ENCODE data around the gene ATP13A2. TPM values are rescaled to one million over a fixed set of nuclear protein-coding genes. Genes with fewer than 3 reads are reported as not detected.
"Not testable (repeated sequence)": the region's sequence is repeated elsewhere in the genome, so short reads cannot be mapped to it uniquely, and the experiment has no call there.

The ATP13A2 gene
- total and polyA plus RNA-seq, 2 donors (not counting 1 experiment from before 2014, with no cell fraction given), result 41.6 to 51.8 TPM

- CTCF ChIA-PET, result no interaction called here
- no peaks in the 10 kb centered on the region for H3K27me3 Mint-ChIP-seq
Observed at GRCh38 chr1:16938351-16939321, 73.1 kb downstream of the ATP13A2 start.

GRCh38 chr1:16936580-16936979 lies 75.1 kb downstream of the ATP13A2 start:
- H3K27ac ChIP-seq (ENCODE audit: low read length in 2 of 2); intact Hi-C loops (cut with micrococcal nuclease); H2AFZ ChIP-seq (ENCODE audit: insufficient read depth, low read depth, low read length, poor library complexity, severe bottlenecking); H3K4me3 Mint-ChIP-seq; H3K9me3 ChIP-seq (ENCODE audit: control extremely low read depth in 1 of 3, control insufficient read depth in 2 of 3, insufficient read depth in 1 of 3, low read length in 2 of 3); H3K4me2 ChIP-seq (replicated peaks; ENCODE audit: low read depth, low read length, poor library complexity, severe bottlenecking); H3K27me3 Mint-ChIP-seq; CTCF ChIA-PET; H3K36me3 ChIP-seq (replicated peaks in 1 of 2; ENCODE audit: control extremely low read depth in 1 of 2, control insufficient read depth in 1 of 2, extremely low read depth in 1 of 2, insufficient read depth in 2 of 2, low read length in 1 of 2); H3K9me3 Mint-ChIP-seq (ENCODE audit: insufficient read depth); DNase-seq; ATAC-seq (ENCODE audit: low read depth); H3K9ac ChIP-seq (ENCODE audit: low read length); H3K4me3 ChIP-seq (ENCODE audit: control extremely low read depth in 1 of 5, extremely low read depth in 1 of 5, insufficient read depth in 1 of 5, low read depth in 2 of 5, low read length in 4 of 5); H3K27ac Mint-ChIP-seq; H3K4me1 ChIP-seq (ENCODE audit: control insufficient read depth in 2 of 2, insufficient read depth in 2 of 2, low read length in 2 of 2); H3K27me3 ChIP-seq (replicated peaks in 1 of 4; ENCODE audit: control extremely low read depth in 1 of 4, control insufficient read depth in 3 of 4, insufficient read depth in 4 of 4, low read length in 3 of 4); H3K4me1 Mint-ChIP-seq; H4K20me1 ChIP-seq (ENCODE audit: control insufficient read depth, insufficient read depth, low read length, poor library complexity, severe bottlenecking); H3K79me2 ChIP-seq (ENCODE audit: control insufficient read depth, insufficient read depth, low read length); POLR2A ChIA-PET: not testable (repeated sequence)
- 97% methylated on average over 16 of the region's 16 CpGs for WGBS (ENCODE audit: insufficient coverage)

More at GRCh38 chr1:16938351-16939321, 73.1 kb downstream of the ATP13A2 start:
- Histone ChIP-seq H3K27ac (ENCODE audit: low read length in 2 of 2) (no peak overlapping the region), H3K9me3 (ENCODE audit: control extremely low read depth in 1 of 3, control insufficient read depth in 2 of 3, insufficient read depth in 1 of 3, low read length in 2 of 3) (no peaks in the 10 kb centered on the region), H3K9ac (ENCODE audit: low read length) (no peak overlapping the region), H3K27me3 (replicated peaks in 1 of 4; ENCODE audit: control extremely low read depth in 1 of 4, control insufficient read depth in 3 of 4, insufficient read depth in 4 of 4, low read length in 3 of 4) (no peaks in the 10 kb centered on the region), H3K4me1 (ENCODE audit: control insufficient read depth in 2 of 2, insufficient read depth in 2 of 2, low read length in 2 of 2) (no peaks in the 10 kb centered on the region), H2AFZ (ENCODE audit: insufficient read depth, low read depth, low read length, poor library complexity, severe bottlenecking) (no peak overlapping the region), H3K79me2 (ENCODE audit: control insufficient read depth, insufficient read depth, low read length) (no peaks in the 10 kb centered on the region), H4K20me1 (ENCODE audit: control insufficient read depth, insufficient read depth, low read length, poor library complexity, severe bottlenecking) (no peaks in the 10 kb centered on the region), H3K4me3 (ENCODE audit: control extremely low read depth in 1 of 5, extremely low read depth in 1 of 5, insufficient read depth in 1 of 5, low read depth in 2 of 5, low read length in 4 of 5) (no peak overlapping the region), H3K36me3 (replicated peaks in 1 of 2; ENCODE audit: control extremely low read depth in 1 of 2, control insufficient read depth in 1 of 2, extremely low read depth in 1 of 2, insufficient read depth in 2 of 2, low read length in 1 of 2) (peaks cover 0 to 3% of the 10 kb centered on the region in 2 experiments), H3K4me2 (replicated peaks; ENCODE audit: low read depth, low read length, poor library complexity, severe bottlenecking) (no peak overlapping the region)
- Mint-ChIP-seq H3K4me1 (no peaks in the 10 kb centered on the region), H3K4me3 (no peak overlapping the region), H3K9me3 (ENCODE audit: insufficient read depth) (no peaks in the 10 kb centered on the region), H3K27ac (no peak overlapping the region)
- intact Hi-C loops (cut with micrococcal nuclease), result no loop called here
- POLR2A ChIA-PET, result interaction anchor here (1.3 kb wide), 1 partner anchor 17 kb away, joined by 3 read pairs; the partner anchor contains the start of gene CROCC
- DNase-seq, result no peak
- 93% methylated on average over 50 of the region's 51 CpGs for WGBS (ENCODE audit: insufficient coverage)
- TF ChIP-seq CTCF (IDR thresholded peaks at IDR 0.05), result no peak
- no peak for TF ChIP-seq EZH2 (IDR thresholded peaks at IDR 0.05; ENCODE audit: borderline replicate concordance, insufficient read depth, low read depth, low read length, poor library complexity, severe bottlenecking)
- no peak for ATAC-seq (ENCODE audit: low read depth)

Other genes with a start within 250 kb of the ATP13A2 start
- gene RNU1-2, start 115.9 kb downstream of the ATP13A2 start, total RNA-seq, result 4,377 and 4,541 TPM in 2 replicates
- not detected in 2 replicates for gene RNU1-2, start 115.9 kb downstream of the ATP13A2 start, polyA plus RNA-seq
- 66.2 and 67.9 TPM in 2 replicates for gene CROCC, start 90.0 kb downstream of the ATP13A2 start, total RNA-seq
- gene CROCC, start 90.0 kb downstream of the ATP13A2 start, polyA plus RNA-seq, result 89.3 and 120 TPM in 2 replicates
- not detected in 2 replicates for gene MFAP2, start 31.3 kb downstream of the ATP13A2 start, total RNA-seq
- gene MFAP2, start 31.3 kb downstream of the ATP13A2 start, polyA plus RNA-seq, result not detected in 2 replicates
- 57.7 and 58.0 TPM in 2 replicates for gene SDHB, start 42.1 kb upstream of the ATP13A2 start, total RNA-seq
- 59.0 and 61.0 TPM in 2 replicates for gene SDHB, start 42.1 kb upstream of the ATP13A2 start, polyA plus RNA-seq
- gene PADI2, start 107.5 kb upstream of the ATP13A2 start, total RNA-seq, result 14.2 and 15.2 TPM in 2 replicates
- 0.25 and 0.27 TPM in 2 replicates for gene PADI2, start 107.5 kb upstream of the ATP13A2 start, polyA plus RNA-seq
- gene PADI1, start 193.2 kb upstream of the ATP13A2 start, total RNA-seq, result not detected in 2 replicates
- gene PADI1, start 193.2 kb upstream of the ATP13A2 start, polyA plus RNA-seq, result not detected in 2 replicates
- gene PADI3, start 237.2 kb upstream of the ATP13A2 start, total RNA-seq, result not detected in 2 replicates
- gene PADI3, start 237.2 kb upstream of the ATP13A2 start, polyA plus RNA-seq, result not detected in 2 replicates

Data from B cell (primary cell).